Activated CD8-positive, alpha-beta memory T cell treated with anti-CD3 and anti-CD28 coated beads for 48 hours (primary cell): ENCODE results near the gene SLCO2B1.

ENCODE experiments used
- DNase-seq, 3 experiments: peaks; one replicate each; pipeline ENCODE4 v3.0.0-alpha.2; 2020; ENCODE audit warnings: low read depth in 2 of 3, low spot score in 2 of 3

Gene SLCO2B1

DNA sequence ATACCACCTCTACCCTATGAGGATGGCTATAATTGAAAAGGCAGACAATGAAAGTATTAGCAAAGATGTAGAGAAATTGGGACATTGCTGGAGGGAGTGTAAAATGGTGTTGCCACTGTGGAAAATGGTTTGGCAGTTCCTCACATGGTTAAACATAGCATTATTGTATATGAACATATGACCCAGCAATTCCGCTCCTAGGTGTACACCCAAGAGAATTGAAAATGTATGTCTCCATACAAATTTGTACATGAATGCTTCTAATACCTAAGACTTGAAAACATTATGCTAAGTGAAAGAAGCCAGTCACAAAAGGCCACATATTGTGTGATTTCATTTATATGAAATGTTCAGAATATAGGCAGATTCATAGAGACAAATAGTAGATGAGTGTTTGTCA lies 10.0 kb downstream of the SLCO2B1 start:
- DNase-seq = no peak

- no peak for DNase-seq
Observed at GRCh38 chr11:75161506-75162095, 10.7 kb downstream of the SLCO2B1 start.

- no peak for DNase-seq
Observed at GRCh38 chr11:75162954-75163353, 12.0 kb downstream of the SLCO2B1 start.

GRCh38 chr11:75163921-75164849 lies 13.3 kb downstream of the SLCO2B1 start:
- DNase-seq = no peak

DNA sequence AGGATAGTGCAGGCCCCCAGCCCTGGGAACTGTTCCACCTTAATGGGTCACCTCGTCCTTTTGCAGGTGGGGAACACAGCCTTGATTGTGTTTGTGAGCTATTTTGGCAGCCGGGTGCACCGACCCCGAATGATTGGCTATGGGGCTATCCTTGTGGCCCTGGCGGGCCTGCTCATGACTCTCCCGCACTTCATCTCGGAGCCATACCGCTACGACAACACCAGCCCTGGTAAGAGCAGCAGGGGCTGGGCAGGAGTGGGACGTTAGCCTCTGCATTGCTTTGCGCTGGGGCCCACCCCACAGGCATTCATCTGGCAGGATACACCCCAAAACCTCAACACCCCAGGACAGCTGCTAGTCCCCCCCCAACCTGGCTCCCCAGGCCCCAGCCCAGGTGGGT lies 14.8 kb downstream of the SLCO2B1 start:
- DNase-seq = no peak

GRCh38 chr11:75166791-75167190 lies 15.9 kb downstream of the SLCO2B1 start:
- no peak for DNase-seq

- DNase-seq = no peak
Observed at GRCh38 chr11:75167617-75168016, 16.7 kb downstream of the SLCO2B1 start.

- DNase-seq = no peak
Observed at GRCh38 chr11:75169101-75169885, 18.4 kb downstream of the SLCO2B1 start.

DNA sequence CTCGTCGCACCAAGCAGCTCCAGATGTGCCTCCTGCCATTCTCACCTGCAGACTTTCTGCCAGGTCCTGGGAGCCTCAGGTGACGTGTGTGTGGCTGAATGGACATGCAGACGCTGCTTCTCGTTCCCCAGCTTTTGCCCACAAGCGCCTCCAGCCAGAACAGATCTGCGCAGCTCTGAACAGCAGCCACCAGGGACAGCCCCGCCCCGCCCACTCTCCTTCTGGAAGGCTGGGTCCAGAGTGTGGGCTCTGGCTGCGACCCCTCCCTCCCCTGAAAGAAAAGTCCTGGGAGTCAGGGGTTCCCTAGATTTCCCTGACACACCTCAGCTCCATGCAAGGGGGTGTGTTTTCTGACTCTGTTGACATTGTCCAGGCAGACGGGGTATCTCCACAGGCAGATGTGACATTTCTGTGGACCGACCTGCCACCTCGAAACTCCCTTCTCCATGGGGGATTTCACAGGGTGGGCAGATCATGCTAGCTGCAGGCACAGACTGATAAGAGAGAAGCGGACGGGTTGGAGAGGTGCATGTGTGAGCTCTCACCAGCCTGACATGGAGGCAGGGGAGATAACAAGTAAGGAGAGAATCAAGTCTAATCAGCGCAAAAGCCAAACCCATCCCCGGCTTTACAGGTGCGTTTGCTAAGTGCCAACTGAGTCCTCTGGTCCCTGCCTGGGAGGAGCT lies 19.8 kb downstream of the SLCO2B1 start:
- DNase-seq = no peak

- DNase-seq = no peak
Observed at GRCh38 chr11:75173336-75173735, 22.4 kb downstream of the SLCO2B1 start.

DNA sequence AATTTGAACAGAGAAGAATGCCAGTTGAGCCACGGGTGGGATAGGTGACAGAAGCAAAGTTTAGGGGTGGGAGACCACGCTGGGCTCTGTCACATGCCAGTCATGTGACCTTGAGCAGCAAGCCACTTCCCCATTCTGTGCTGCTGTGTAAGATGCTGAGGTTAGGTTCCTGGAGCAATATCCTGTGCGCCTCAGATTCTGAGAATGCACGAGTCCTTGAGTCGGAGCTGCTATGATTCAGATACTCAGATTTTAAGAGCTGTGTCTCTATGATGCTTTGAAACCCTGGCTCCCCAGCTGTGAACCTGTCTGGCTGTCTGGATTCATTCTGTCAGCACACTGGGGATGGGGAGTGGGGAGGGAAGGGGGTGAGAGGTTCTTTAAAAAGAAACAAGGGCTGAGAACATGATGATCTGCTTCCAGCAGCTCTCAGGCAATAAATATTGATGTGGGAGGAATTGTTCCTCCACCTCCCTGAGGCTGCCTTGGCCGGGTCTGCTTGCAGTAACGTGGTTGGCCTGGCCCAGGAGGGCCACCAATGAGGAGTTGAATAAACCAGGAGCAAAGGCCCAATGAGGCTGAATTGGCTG lies 24.0 kb downstream of the SLCO2B1 start:
- no peak for DNase-seq

DNA sequence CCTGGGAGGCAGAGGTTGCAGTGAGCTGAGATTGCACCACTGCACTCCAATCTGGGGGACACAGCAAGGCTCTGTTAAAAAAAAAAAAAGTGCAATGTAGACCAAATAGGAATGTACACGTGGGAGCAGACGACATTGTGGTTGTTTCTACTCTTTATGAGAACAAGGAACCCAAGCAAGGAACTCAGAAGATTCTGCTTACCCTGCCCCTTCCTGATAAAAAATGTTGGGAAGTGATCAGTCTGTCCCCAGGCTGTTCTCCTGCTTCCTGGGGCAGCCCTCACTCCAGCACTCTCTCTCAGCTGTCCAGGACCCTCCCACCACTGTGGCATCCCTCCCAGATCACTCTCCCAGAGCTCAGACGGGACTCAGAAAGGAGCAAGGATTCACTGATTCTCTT lies 31.8 kb downstream of the SLCO2B1 start:
- DNase-seq = no peak

GRCh38 chr11:75184051-75184450 lies 33.1 kb downstream of the SLCO2B1 start:
- no peak for DNase-seq

GRCh38 chr11:75184757-75185425 lies 34.0 kb downstream of the SLCO2B1 start:
- DNase-seq = no peak

DNA sequence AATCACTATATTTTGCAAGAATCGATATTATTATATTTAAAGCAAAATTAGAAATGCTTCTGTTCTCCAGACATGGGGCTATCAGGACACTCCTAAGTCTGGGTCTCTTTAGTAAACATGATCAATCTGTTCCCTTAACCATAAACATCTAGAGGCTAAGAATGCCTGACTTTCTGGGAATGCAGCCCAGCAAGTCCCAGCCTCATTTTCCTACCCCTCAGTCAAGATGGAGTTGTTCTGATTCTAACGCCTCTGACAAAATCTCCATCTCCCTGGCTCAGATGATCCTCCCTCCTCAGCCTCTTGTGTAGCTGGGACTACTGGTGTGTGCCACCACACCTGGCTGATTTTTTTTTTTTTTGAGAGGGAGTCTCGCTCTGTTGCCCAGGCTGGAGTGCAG lies 35.0 kb downstream of the SLCO2B1 start:
- DNase-seq = no peak

DNA sequence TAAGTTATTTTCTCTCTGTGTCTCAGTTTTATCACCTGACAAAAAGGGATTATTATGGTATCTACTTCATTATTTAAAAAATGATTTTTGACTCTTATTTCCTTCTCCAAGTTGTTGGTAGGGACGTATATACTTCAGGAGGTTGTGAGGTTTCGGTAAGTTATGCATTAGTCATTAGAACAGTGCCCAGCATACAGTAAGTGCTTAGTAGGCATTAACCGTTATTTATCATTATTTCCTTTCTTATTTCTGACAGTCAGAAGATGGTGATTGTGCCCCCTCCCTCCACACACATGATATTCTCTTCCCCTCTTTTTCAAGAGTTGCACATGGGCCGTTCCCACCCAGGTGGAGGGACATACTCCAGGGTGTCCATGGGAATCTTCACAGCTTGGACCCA lies 36.1 kb downstream of the SLCO2B1 start:
- no peak for DNase-seq

- no peak for DNase-seq
Observed at GRCh38 chr11:75188671-75189070, 37.8 kb downstream of the SLCO2B1 start.

DNA sequence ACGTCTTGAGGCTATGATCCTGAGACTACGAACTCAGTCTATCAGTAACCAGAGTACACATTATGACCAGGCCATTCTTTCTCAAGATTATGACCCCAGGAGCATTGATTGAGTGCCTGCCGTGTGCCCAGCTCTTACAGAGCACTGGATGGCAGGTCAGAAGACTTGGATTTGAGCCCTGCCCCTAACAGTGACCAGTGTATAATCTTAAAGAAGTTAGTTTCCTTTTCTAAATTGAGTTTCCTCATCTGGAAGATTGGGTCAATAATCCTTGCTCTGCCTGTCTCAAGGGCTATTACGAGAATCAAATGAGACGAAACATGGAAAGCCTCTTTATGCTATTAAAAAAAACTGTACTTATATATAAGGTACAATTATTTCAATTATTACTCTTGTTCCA lies 38.2 kb downstream of the SLCO2B1 start:
- DNase-seq = no peak

- DNase-seq = no peak
Observed at GRCh38 chr11:75189911-75190310, 39.0 kb downstream of the SLCO2B1 start.

DNA sequence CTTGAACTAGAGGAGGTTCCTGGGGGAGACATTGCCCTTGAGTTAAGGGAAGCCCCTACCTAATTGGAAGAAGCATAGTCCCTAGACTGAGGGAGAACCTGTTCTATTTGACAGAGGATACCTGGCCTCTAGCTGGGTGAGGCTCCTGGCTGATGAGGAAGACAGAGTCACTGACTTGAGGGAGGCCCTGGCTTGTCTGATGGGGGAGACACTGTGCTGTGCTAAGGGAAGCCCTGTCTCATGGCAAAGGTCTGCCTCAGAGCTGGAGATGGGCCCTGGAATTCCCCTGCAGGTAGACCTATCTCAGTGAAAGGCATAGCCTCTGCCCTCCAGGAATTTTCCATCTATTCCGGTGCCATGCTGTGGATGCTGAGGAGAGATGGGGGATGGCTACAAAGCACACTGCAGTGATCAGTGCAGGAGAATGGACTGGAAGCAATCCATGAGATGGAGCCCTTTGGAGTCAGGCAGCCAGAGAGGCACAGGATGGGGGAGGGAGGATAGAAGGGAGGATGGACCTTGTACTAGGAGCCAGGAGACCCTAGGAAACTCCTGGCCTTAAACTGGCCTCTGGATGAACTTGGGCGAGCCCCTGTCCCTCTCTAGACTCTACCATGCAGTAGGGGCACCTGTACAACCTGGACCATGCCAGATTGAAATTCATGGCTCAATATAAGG lies 39.9 kb downstream of the SLCO2B1 start:
- no peak for DNase-seq
